Measurements from ENCODE around the gene MARK1.

Gene MARK1

DNA sequence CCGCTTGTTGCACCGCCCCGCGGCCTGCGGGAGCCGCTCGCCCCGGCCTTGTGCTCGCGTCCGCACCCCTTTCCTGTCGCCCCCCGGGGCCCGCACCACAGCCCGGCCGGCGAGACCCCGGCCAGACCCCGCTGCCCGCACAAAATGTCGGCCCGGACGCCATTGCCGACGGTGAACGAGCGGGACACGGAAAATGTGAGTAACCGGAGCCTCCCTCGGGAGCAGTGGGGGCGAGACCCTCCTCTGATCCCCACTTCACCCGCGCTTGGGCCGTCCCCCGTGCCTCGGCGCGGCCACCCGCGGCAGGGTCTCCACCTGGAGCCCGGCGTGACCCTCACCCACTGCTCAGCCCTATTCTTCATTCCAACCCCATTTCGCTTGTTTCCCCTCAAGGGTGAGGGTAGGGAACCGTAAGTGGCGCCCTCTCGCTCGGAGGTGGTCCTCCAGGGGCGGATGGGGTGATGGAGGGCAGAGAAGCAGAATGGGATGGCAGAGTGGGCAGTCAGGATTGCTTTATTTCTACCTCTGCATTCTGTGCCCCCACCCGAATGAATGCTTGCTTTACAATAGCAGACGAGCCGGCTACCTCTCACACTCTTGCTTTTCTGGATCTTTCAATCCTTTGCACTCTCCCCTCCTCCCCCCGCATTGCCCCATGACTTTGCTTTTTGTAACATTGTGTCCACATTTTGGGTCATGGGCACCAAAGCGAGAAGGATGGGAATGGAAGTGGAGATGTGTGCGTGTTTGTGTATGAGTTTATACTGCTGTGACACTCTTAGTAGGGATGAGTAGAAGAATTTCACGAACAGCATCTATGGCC lies 954 bp downstream of the MARK1 start:
- no peak for DNase-seq (ENCODE audit: low read depth in 4 of 4, low spot score in 1 of 4)

- DNase-seq (ENCODE audit: low read depth in 4 of 4, low spot score in 1 of 4): no peak
Observed at GRCh38 chr1:220529521-220530020, 1.6 kb downstream of the MARK1 start.

DNA sequence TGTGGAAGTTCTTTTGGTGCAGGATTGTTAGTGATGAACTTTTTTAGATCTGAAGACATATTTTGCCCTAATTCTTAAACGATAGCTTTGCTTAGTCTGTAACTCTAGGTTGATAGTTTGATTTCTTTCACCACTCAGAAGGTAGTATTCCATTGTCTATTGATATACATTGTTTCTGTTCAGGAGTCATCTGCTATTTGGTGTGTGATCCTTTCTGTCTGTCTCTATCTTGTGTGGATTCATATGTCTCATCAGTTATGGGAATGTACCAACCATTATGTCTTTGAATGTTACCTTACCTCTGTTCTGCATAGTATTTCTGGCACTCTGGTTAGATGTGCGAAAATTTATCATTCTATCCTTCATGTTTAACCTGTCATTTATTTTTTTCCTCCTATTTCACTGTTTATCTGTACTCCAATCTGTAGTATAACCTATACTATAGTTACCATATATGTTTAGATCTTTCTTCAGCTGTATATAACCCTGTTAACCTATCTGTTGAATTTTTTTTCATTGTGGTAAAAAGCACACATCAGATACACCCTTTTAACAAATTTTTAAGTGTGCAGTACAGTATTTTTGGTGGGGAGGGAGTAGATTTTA lies 5.7 kb downstream of the MARK1 start:
- DNase-seq (ENCODE audit: low read depth in 4 of 4, low spot score in 1 of 4): no peak

- no peak for DNase-seq (ENCODE audit: low read depth in 4 of 4, low spot score in 1 of 4)
Observed at GRCh38 chr1:220544901-220545303, 17.0 kb downstream of the MARK1 start.

GRCh38 chr1:220550811-220551399 lies 23.0 kb downstream of the MARK1 start:
- no peak for DNase-seq (ENCODE audit: low read depth in 4 of 4, low spot score in 1 of 4)

DNA sequence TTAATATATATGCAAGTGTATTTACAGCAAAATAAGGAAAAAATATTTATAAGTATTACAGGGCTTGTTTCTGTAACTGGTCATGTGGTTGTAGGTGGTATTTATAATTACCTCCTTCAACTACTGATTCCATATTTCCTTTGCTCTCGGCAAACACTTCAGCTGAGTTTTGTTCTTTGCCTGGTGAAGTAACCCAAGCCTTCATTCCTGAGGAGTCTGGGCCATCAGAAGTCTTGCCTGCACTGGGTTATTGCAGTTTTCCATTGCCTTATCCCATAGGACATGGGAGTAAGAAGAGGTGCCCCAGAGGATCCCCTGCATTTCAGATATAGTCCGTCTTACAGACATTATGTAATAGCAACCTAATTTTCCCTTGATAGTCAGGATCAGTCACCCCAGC lies 23.8 kb downstream of the MARK1 start:
- no peak for DNase-seq (ENCODE audit: low read depth in 4 of 4, low spot score in 1 of 4)

DNA sequence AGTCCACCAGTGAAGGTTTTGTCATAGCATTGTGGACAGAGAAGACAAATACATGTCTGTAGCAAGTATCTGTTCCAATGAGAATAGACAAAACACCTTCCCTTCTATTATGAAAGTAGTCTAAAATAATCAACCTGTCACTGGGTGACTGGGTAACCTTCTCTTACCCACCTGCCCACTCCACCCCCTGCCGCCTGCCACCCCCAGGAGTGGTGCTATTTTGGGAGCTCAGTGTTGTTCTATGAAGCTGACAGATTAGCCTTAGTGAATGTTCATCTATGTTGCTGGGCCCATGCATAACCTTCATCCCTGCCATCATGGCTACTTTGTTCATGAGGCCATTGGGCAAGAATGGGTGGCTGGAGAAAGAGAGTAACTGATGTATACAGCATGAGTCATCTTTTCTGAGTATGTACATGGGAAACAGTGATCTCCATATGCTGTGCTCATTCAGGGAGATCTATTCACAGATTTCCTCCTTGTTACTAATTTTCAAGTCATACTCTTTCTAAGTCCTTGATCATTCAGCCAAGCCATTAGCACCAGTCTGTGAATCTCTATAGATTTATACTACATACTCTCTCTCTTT lies 24.8 kb downstream of the MARK1 start:
- no peak for DNase-seq (ENCODE audit: low read depth in 4 of 4, low spot score in 1 of 4)

DNA sequence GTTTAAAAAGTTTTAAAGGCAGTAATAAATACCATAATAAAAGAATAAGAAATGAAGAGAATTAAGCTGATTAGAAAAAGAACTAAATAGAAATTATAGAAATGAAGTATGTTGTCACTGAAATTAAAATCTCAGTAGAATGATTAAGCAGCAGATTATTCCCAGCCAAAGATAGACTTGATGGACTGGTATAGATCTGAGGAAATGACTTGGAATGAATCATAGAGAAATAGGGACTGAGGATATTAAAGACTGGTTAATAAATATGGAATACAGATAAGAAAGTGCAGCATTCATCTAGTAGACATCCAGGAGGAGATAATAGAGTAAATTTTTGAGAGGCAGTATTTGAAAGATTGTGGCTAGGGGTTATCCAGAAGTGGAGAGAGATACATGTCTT lies 28.7 kb downstream of the MARK1 start:
- DNase-seq (ENCODE audit: low read depth in 4 of 4, low spot score in 1 of 4): no peak

DNA sequence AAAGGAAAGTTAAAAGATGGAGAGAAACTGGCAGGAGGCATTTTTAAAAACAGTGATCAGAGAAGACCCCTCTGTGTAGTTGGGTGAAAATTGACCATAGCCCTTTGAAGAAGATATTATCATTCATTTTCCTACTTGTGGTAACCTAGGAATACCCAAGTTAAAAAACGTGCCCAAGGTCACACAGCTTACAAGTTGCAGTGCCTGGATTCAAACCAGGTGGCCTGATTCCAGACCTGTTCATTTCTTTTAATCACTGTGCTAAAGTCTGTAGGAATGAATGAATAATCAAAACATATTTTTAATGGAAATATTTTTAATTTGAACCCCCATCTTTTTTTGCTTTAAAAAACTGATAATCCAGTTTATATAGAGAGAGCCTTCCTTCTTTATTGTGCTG lies 35.6 kb downstream of the MARK1 start:
- no peak for DNase-seq (ENCODE audit: low read depth in 4 of 4, low spot score in 1 of 4)

GRCh38 chr1:220564216-220564615 lies 36.3 kb downstream of the MARK1 start:
- DNase-seq (ENCODE audit: low read depth in 4 of 4, low spot score in 1 of 4): no peak

- no peak for DNase-seq (ENCODE audit: low read depth in 4 of 4, low spot score in 1 of 4)
Observed at GRCh38 chr1:220565670-220566069, 37.7 kb downstream of the MARK1 start.

- DNase-seq (ENCODE audit: low read depth in 4 of 4, low spot score in 1 of 4): no peak
Observed at GRCh38 chr1:220566869-220567268, 38.9 kb downstream of the MARK1 start.

DNA sequence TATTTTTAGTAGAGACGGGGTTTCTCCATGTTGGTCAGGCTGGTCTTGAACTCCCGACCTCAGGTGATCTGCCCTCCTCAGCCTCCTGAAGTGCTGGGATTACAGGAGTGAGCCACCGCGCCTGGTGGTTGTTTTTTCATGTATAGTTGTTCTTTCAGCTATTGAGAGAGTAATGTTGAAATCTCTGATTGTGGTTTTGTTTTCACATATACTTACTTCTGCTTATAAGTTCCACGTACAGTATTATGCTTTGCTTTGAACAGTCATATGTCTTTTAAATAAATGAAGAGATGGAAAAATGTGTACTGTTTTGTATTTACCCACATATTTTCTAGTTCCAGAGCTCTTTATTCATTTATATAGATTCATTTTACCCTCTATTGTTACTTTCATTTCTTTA lies 44.5 kb downstream of the MARK1 start:
- no peak for DNase-seq (ENCODE audit: low read depth in 4 of 4, low spot score in 1 of 4)

DNA sequence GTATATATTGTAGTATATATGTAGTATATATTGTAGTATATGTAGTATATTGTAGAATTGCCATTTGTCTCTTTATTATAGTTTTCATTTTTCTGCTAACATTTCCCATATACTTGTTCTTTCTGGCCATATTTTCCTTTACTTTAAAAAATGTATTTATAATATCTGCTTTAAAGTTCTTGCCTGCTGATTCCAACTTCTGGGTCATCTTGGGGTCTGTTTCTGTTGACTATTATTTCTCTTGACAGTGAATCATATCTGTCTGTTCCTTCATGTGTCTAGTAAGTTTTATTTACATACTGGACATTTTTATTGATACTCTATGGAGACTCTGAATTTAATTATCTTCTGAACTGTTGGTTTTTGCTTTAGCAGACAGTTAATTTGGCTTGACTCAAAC lies 45.9 kb downstream of the MARK1 start:
- no peak for DNase-seq (ENCODE audit: low read depth in 4 of 4, low spot score in 1 of 4)

GRCh38 chr1:220575718-220576497 lies 48.0 kb downstream of the MARK1 start:
- no peak for DNase-seq (ENCODE audit: low read depth in 4 of 4, low spot score in 1 of 4)

DNA sequence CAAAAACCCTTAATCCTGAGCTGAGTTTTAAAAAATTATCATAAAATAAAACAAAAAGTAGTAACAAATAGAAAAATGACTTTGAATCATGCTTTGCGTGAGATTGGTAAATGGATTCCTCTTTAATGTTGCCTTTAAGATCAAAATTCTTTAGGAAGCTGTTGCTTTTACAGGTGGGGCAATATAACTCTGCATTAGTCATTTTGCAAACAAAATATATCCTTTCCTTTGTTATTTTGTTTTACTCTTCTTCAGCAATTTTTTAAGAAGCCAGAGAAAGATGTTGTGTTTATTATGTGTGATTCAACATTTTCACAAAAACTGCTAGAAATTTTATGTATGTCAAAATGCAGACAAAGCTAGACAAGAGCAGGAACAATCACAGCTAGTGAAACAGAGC lies 50.0 kb downstream of the MARK1 start:
- DNase-seq (ENCODE audit: low read depth in 4 of 4, low spot score in 1 of 4): no peak

- DNase-seq (ENCODE audit: low read depth in 4 of 4, low spot score in 1 of 4): no peak
Observed at GRCh38 chr1:220579317-220579716, 51.4 kb downstream of the MARK1 start.

DNA sequence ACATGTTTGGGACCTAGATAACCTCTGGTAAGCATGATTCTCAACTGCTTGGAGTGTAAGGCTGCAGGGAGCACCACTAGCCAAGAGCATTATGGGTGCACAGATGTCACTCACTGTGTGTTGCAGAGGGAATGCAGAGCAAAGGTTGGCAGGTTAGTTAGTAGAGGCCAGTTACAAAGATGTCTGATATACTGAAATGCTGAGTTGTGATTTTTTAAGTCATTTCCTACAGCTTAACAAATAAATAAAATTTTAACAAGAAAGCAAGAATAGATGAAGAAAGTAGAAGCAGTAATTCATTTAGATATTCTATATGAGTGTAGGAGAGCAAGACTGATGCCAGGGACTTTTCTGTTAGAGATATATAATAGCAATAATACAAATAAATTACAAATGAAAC lies 64.8 kb downstream of the MARK1 start:
- no peak for DNase-seq (ENCODE audit: low read depth in 4 of 4, low spot score in 1 of 4)

- DNase-seq (ENCODE audit: low read depth in 4 of 4, low spot score in 1 of 4): no peak
Observed at GRCh38 chr1:220594356-220594755, 66.4 kb downstream of the MARK1 start.

DNA sequence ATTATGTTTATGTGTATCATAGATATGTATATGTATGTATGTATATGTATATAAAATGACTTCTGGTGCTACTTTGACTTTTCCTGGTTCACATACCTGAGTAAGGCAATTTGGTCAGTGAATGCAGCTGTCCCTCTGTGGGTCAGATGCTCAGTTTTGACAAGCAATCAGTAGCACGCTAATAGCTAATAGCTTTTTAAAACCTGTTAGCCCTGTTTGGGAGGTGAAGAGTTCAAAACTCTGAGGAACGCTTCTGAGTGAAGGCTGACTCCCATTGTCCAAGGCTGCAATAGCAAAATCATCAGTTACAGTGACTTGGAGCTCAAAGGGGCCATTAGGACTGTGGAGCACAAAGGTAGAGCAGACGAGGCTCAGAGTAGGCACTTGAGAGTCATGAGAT lies 67.2 kb downstream of the MARK1 start:
- no peak for DNase-seq (ENCODE audit: low read depth in 4 of 4, low spot score in 1 of 4)

GRCh38 chr1:220604926-220605325 lies 77.0 kb downstream of the MARK1 start:
- DNase-seq (ENCODE audit: low read depth in 4 of 4, low spot score in 1 of 4): no peak
